GM18499 (cell line): ENCODE data around the gene SPARC.
"Not testable (repeated sequence)": the region's sequence is repeated elsewhere in the genome, so short reads cannot be mapped to it uniquely, and the experiment has no call there.

Experiments
- ATAC-seq: cut with Tn5 transposase; IDR thresholded peaks from one replicate; pipeline ENCODE4 v1.9.1; 2021; ENCODE audit warnings: moderate number of reproducible peaks; ENCODE audit not compliant: insufficient read depth, unreplicated experiment

SPARC gene

DNA sequence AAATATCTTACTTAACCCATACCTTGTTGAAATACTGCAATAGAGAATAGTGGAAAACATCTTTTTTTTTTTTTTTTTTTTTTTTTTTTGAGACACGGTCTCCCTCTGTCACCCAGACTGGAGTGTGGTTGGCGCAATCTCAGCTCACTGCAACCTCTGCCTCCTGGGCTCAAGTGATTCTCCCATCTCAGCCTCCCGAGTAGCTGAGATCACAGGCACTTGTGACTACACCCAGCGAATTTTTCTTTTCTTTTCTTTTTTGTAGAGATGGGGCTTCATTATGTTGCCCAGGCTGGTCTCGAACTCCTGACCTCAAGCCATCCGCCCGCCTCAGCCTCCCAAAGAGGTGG lies 6.6 kb downstream of the SPARC start:
- ATAC-seq = not testable (repeated sequence)

- no peak for ATAC-seq
These were observed 7.1 kb downstream of the SPARC start for GRCh38 chr5:151679421-151680155.

DNA sequence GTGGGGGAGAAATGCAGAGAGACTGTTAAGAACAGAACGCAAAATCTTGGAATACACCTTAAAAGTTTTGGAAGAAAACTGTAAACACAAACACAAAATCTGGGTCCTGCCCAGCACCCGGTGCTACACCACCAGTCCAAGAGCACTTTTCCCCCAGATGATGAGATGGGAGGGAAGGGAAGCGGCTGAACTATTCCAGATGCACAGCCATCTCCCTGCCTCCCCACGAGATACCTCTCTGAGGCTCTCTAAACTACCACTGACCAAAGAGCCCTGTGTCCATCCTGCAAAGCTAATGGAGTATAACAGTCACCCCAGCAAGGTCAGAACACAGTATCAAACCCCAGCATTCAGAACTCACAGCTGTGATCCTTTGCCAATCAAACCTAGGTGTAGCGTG lies 8.0 kb downstream of the SPARC start:
- no peak for ATAC-seq

GRCh38 chr5:151677776-151678545 lies 8.8 kb downstream of the SPARC start:
- ATAC-seq = no peak

DNA sequence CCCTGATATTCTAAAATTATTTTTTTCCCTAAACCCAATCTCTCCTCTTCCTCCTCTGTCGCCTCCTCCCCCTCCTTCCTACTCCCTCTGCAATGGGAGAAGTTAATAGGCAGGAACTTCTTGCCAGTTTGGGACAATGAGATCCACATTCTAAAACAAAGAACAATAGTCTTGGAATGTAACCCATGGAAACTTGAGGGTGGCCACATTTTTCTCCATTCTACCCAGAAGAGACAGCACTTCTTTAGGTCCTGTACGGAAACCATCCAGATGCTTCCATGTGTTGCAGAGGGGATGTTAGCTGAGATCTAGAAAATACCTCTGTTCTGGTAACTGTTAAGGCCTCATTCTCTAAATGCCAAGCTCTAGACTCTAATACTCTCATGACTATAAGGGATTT lies 10.0 kb downstream of the SPARC start:
- no peak for ATAC-seq

DNA sequence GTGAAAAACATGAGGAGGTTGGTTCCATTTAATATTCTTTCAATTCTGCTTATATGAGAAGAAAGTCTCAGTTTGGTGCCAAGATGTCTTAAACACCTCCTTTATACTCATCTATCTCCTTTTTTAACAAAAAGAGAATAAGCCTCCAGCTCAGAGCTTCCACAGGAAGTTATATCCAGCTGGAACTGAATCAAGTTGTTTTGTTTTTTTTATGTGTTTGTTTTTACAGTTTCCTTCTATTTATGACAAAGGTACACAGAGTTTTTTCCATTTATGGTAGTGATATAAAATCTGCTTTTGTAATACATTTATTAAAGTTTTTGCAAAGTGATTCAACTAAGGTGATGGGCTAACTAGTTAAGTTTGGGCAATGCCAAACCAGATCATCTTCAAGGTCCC lies 10.4 kb downstream of the SPARC start:
- ATAC-seq = no peak

GRCh38 chr5:151675611-151676313 lies 11.0 kb downstream of the SPARC start:
- ATAC-seq = no peak

- no peak for ATAC-seq
These were observed 11.8 kb downstream of the SPARC start for GRCh38 chr5:151674626-151675610.

DNA sequence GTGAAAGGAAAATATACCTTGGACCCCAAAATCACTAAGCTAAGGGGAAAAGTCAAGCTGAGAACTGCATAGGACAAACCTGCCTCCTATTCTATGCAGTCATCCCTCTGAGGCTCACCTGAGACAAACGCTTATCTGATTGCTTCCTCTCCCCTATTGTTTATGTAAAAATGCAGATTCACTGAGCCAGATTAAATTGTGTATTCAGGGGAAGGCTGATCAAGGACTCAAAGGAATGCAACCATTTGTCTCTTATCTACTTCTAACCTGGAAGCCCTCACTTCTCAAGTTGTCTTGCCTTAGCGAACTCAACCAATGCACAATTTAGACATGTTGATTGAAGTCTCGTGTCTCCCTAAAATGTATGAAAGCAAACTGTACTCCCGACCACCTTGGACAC lies 13.3 kb downstream of the SPARC start:
- no peak for ATAC-seq

DNA sequence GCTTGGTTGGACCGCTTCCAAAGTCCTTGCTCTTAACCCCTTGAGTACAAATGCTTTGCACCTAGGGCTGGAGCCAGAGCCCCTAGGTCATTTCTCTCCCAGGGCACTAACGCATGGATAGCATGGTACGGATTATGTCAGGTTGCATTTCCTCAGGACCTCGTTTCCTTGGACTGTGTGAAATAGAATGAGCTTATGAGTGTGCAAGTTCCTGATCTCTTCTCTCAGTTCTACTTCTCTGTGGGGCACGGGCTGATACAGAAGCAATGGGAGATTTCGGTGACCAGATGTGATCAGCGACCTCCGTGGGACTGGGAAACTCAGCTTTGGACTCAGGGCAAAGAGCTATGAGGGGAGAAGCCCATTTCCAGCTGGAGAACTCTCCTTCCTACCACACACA lies 14.2 kb downstream of the SPARC start:
- no peak for ATAC-seq

DNA sequence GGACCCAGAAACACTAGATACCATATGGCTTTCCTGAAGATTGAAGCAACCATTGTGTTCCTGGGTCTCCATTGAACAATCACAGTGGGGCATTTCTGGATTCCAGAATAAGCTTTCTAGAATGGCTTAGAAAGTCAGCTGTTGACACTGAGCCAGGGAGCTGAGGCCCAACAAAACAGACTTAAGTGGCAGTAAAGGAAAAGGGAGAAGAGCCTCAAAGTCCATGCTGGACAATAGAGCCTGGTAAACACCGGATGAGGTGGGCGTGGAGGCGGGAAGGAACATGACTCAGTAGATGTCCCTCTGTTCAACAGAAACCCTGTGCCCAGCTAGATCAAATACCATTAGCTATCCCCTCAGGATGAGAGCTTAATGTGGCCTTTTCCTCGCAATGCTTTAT lies 14.8 kb downstream of the SPARC start:
- no peak for ATAC-seq

DNA sequence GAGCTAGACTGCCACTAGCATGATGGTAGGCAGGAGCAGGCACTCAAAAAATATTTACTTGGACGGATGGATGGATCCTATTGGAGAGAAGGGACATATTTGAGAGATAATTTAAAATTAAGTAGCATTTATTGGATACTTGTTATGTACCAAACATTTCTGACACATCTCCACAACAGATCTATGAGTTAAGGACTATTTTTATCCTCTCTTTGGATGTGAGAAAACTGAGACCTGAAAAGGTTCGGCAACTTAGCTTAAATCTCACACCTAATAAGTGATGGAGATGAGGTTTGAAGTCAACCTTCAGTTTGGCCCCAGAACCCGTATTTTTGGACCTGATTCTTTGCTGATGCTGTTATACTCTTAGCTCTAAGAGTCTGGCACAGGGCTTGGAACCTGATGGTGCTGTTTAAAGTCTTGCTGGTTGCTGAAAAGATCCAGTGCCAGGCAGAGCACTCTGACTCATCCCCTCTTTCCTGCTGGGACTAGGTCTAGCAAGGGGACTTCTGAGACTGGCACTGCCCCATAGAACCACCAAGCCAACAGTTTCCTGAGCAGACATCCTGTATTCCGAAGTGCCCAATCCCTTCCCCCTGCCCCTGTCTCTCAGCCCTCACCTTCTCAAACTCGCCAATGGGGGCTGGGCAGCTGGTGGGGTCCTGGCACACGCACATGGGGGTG lies 15.6 kb downstream of the SPARC start:
- ATAC-seq = no peak

GRCh38 chr5:151670083-151670686 lies 16.5 kb downstream of the SPARC start:
- ATAC-seq = no peak

- ATAC-seq = no peak
These were observed 19.6 kb downstream of the SPARC start for GRCh38 chr5:151667083-151667482.

GRCh38 chr5:151665613-151666012 lies 21.1 kb downstream of the SPARC start:
- no peak for ATAC-seq

DNA sequence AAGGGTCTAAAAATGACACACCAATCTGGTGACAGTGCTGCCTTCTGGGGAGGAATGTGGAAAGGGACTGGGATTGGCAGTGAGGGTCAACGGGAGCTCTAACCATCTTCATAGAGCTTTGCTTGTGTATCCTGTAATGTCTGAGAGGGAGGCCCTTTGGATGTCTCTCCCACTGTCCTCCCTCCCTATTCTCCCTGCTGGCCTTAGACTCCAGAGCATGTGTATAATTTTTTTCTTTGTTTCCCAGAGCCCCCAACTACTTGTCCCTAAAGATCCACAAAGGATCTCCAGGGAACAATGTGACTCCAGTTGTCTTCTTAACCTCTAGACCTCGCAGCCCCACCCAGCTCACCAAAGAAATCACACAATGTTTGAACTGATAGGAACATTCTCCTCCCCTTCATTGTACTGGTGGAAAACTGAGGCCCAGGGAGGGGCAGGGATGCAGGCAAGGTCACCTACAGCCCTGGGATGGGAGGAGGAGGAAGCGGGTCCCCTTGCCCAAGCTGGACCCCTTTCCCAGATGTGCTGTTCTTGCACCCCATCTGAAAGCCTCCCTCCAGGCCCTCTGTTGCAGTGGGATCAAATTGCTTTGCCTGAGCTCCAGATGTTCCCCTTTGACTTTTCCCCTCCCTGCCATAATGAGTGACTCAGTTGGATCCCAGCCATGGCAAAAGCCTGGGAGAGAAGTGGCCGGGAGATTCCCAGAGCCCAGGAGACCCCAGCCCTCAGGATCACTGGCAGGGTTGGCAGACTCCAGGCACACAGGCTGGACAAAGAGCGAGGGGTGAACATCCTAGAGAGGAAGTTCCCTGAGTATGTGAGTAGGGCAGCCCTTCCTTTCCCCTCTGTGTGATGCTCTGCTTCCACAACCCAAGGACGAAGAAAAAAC lies 21.8 kb downstream of the SPARC start:
- ATAC-seq = no peak

- no peak for ATAC-seq
These were observed 23.0 kb downstream of the SPARC start for GRCh38 chr5:151663617-151664293.

GRCh38 chr5:151662805-151663204 lies 23.9 kb downstream of the SPARC start:
- ATAC-seq = no peak
